ENCODE measurements around the gene MRPL27. TPM values are rescaled to one million over a fixed set of nuclear protein-coding genes. Genes with fewer than 3 reads are reported as not detected.

Gene MRPL27
- 141 to 162 TPM (median 151 TPM) in 5 replicates for total RNA-seq (2022; extraction: Qiagen RNA extraction)

DNA sequence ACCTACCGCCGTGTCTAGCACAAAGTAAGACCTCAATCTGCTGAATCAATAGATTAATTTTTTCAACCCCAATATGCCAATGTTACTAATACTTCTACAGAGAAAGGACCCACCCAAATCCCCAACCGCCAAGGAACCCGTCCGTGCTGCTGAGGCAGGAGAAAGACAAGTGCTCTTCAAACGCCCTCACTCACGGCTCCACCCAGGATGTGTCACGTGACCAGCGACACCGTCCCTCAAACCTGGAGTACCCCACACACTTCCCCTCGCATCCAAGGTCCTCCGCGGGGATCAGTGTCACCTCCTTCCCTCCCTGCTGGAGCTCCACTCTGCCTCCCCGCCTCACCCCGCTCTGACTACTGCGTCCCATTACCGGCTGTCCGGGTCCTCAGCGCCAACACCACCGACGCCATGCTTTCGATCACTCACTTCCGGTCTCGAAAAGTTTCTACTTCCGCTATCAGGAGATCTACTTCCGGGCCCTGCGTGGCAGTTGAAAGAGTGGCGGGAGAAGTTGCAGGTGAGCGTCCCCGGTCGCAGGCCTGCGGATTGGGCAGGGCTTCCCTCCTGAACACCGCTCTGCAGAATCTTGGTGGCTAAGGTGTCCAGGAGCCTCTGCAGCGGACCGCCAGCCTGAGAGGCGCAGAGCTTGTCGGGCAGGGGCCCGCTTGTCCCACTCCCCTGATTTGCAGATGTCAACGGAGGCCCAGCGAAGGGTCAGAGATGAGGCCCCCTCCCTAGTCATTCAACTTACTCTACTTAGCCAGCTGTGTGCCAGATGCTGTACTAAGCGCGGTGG, at the start of gene MRPL27, which contains the start of gene EME1:
MRPL27 (minus strand) TSS at position 427 of the 799 bp plus-strand sequence; CDS start at position 413, 14 bp downstream.
EME1 (plus strand) TSS at position 472 of the 799 bp plus-strand sequence. CDS start 1,980 bp downstream, outside the sequence.

DNA sequence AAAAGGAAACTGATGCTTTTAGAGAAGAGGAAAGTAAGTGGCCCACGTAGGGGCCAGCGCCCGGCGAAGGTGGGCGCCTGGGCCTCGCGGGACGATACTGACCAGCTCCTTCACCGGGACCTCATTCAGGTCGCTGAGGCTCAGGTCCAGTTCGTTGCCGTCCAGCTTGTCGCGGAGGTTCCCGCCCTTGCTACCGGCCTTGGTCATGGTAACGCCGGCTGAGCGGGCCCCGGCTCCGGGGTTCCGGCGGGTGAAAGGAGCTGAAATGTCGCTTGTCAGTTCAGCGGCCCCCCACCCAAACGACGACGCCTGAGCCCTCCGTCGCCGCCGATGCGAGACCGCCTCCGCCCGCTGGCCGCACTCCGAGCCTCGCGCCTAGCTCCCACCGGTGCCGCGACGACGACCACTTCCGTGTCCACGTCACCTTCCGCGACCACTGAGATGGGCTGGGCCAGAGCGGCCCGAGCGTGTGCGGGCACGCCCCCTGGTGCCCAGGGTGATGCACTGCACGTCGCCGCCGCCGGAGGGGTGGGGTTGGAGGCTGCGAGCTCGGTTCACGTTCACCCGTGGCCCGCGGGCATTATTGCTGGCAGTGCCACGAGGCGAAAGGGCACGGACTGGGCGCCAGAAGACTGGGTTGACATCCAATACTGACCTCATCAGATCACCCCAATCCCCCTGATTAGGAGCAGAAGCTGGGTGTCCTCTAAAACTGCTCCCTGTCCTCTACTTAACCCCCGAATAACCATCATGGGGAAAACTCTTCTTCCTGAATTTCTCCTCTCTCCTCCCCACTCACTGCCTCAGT, 24.3 kb upstream of the MRPL27 start, which contains the start of gene LRRC59:
LRRC59 (minus strand) TSS at position 413 of the 808 bp plus-strand sequence; CDS start at position 207, 206 bp downstream.

DNA sequence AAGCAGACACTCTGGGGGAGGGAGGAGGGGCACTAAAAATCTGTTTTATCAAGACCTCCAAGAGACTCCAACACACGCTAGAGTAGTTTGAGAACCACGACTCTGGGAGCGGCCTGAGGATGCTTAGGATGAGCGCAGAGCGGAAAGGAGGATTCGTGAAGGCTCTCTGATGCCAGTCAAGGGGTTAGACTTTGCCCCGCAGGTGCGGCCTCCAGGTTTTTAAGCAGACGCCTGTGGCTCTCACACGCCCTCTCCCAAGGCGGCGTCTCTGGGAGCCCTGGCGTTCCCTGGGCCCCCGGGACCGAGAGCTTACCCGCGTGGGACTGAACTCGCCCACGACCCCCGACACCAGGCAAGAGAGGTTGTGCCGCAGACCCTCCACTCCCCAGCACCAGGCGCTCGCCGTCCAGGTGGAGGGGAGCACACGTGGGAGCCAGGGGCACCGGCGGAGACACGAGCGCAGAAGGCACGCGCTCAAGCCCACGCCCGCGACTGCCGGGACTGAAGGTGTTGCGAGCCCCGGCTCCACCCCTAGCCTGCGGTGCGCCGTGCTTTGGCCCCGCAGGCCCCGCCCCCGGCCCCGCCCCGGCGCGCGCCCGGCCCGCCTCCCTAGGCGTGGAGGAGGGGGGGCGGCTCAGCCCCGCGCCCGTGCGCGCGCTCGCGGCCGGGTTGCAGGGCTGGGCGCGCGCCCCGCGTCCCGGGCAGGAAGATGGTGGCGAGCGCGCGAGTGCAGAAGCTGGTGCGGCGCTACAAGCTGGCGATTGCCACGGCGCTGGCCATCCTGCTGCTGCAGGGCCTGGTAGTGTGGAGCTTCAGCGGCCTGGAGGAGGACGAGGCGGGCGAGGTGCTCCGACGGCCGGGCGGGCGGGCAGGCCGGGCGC, 27.3 kb downstream of the MRPL27 start, which contains the start of gene XYLT2:
XYLT2 (plus strand) TSS at position 695 of the 881 bp plus-strand sequence; CDS start at position 710, 15 bp downstream.

Other genes starting within 250 kb of the MRPL27 start
- gene SAMD14, start 243.0 kb downstream of the MRPL27 start, total RNA-seq (2022; extraction: Qiagen RNA extraction), result 0.27 to 0.95 TPM (median 0.49 TPM) in 5 replicates
- 45.5 to 58.7 TPM (median 56.7 TPM) in 5 replicates for gene PPP1R9B, start 222.5 kb downstream of the MRPL27 start, total RNA-seq (2022; extraction: Qiagen RNA extraction)
- gene SGCA, start 207.2 kb downstream of the MRPL27 start, total RNA-seq (2022; extraction: Qiagen RNA extraction), result 1.3 to 2.5 TPM (median 1.9 TPM) in 5 replicates
- gene COL1A1, start 171.6 kb downstream of the MRPL27 start, total RNA-seq (2022; extraction: Qiagen RNA extraction), result 5.1 to 11.3 TPM (median 10.2 TPM) in 5 replicates
- gene TMEM92, start 98.7 kb downstream of the MRPL27 start, total RNA-seq (2022; extraction: Qiagen RNA extraction), result 19.2 to 32.5 TPM (median 24.2 TPM) in 5 replicates
- gene XYLT2, start 27.1 kb downstream of the MRPL27 start, total RNA-seq (2022; extraction: Qiagen RNA extraction), result 19.2 to 29.2 TPM (median 22.3 TPM) in 5 replicates
- 14.9 to 16.1 TPM (median 15.6 TPM) in 5 replicates for gene EME1, start within 50 bp of the MRPL27 start, total RNA-seq (2022; extraction: Qiagen RNA extraction)
- gene LRRC59, start 24.3 kb upstream of the MRPL27 start, total RNA-seq (2022; extraction: Qiagen RNA extraction), result 228 to 234 TPM (median 229 TPM) in 5 replicates
- 10.1 to 14.8 TPM (median 13.8 TPM) in 5 replicates for gene ACSF2, start 53.0 kb upstream of the MRPL27 start, total RNA-seq (2022; extraction: Qiagen RNA extraction)
- gene CHAD, start 95.7 kb upstream of the MRPL27 start, total RNA-seq (2022; extraction: Qiagen RNA extraction), result not detected in 5 replicates
- gene RSAD1, start 105.7 kb upstream of the MRPL27 start, total RNA-seq (2022; extraction: Qiagen RNA extraction), result 29.2 to 39.8 TPM (median 35.9 TPM) in 5 replicates
- gene MYCBPAP, start 135.3 kb upstream of the MRPL27 start, total RNA-seq (2022; extraction: Qiagen RNA extraction), result 0.53 to 1.0 TPM (median 0.69 TPM) in 5 replicates
- gene EPN3, start 159.6 kb upstream of the MRPL27 start, total RNA-seq (2022; extraction: Qiagen RNA extraction), result 0.09 to 0.32 TPM (median 0.21 TPM) in 5 replicates
- gene SPATA20, start 174.0 kb upstream of the MRPL27 start, total RNA-seq (2022; extraction: Qiagen RNA extraction), result 62.3 to 91.7 TPM (median 88.3 TPM) in 5 replicates
- 2.9 to 4.7 TPM (median 4.4 TPM) in 5 replicates for gene CACNA1G, start 187.5 kb upstream of the MRPL27 start, total RNA-seq (2022; extraction: Qiagen RNA extraction)

Data from A549 treated with CORT108297 at 1 μM for 4 hours (cell line).